ENCODE measurements around the gene TCAF1. TPM values are rescaled to one million over a fixed set of nuclear protein-coding genes. Genes with fewer than 3 reads are reported as not detected.

Gene TCAF1
- 10 to 100 TPM; 16.5 to 17.7 TPM for total RNA-seq

- intact Hi-C loops (cut with DNase I, micrococcal nuclease), result loop anchor here (1.0 to 10.0 kb wide), 6 partner anchors 27 to 521 kb away; partner anchors contain the start of genes OR2A14 (in 1 of the 2) and ZYX (in 1 of the 2)
- peaks cover 26% of the 10 kb centered on the region for H3K4me1 Mint-ChIP-seq
- peak within 1 kb of the TSS; percentile 91 for H3K27ac Mint-ChIP-seq
- H3K9me3 Mint-ChIP-seq (ENCODE audit: low read depth), result no peaks in the 10 kb centered on the region
- ChIA-PET POLR2A (interaction anchor here (0.6 to 1.4 kb wide), 3 partner anchors 9 to 30 kb away, joined by 5 to 7 read pairs (median 6); no protein-coding TSS in a partner anchor), CTCF (interaction anchor here (0.6 to 3.6 kb wide), 16 partner anchors 9 to 686 kb away, joined by 3 to 17 read pairs (median 4); no protein-coding TSS in a partner anchor)
- DNase-seq, result peak; percentile 95
- no peaks in the 10 kb centered on the region for H3K27me3 Mint-ChIP-seq
- ATAC-seq, result peak; percentile 95
- H3K36me3 Mint-ChIP-seq (ENCODE audit: low read depth), result no peaks in the 10 kb centered on the region
- peak within 1 kb of the TSS; percentile 88 for H3K4me3 Mint-ChIP-seq
Measured at GRCh38 chr7:143901668-143902331, at the start of gene TCAF1. TSS of gene TCAF1 (minus strand) at chr7:143902176. CDS start at chr7:143876608, 25,568 bp downstream.

DNA sequence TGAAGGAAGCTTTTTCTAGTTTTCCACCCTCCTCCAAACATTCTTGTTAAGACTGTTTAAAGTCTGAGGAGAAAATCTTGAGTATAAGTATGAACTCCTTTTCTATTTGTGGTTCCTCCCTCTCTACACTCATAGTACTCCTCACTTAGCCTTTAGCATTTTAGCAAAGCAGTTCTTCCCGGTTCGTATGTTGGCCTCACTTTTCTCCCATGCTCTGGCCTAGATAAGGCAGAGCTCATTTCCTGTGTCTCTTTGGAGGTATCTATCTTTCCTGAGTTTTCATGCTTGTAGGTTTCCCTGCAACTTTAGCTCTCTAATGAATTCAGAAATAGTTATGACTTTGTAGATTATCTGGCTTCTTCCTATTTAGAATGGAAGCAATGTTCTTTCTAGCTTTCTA lies 46.8 kb upstream of the TCAF1 start:
- Mint-ChIP-seq H3K36me3 (ENCODE audit: low read depth) (no peaks in the 10 kb centered on the region), H3K4me1 (no peaks in the 10 kb centered on the region), H3K27ac (no peak overlapping the region), H3K4me3 (no peak overlapping the region), H3K9me3 (ENCODE audit: low read depth) (no peaks in the 10 kb centered on the region), H3K27me3 (peaks cover 31% of the 10 kb centered on the region)
- DNase-seq, result no peak
- POLR2A ChIA-PET, result no interaction called here
- CTCF ChIA-PET, result interaction anchor here (1.1 kb wide), 1 partner anchor 47 kb away, joined by 3 read pairs; the partner anchor contains the start of gene TCAF1
- intact Hi-C loops (cut with DNase I, micrococcal nuclease), result loop anchor here in 1 of 2 experiments (1.0 kb wide), 1 partner anchor 15 kb away; no protein-coding TSS in a partner anchor
- no peak for ATAC-seq

- Mint-ChIP-seq H3K36me3 (ENCODE audit: low read depth) (no peaks in the 10 kb centered on the region), H3K9me3 (ENCODE audit: low read depth) (no peaks in the 10 kb centered on the region)
Measured at GRCh38 chr7:143947111-143947510, 45.1 kb upstream of the TCAF1 start.

DNA sequence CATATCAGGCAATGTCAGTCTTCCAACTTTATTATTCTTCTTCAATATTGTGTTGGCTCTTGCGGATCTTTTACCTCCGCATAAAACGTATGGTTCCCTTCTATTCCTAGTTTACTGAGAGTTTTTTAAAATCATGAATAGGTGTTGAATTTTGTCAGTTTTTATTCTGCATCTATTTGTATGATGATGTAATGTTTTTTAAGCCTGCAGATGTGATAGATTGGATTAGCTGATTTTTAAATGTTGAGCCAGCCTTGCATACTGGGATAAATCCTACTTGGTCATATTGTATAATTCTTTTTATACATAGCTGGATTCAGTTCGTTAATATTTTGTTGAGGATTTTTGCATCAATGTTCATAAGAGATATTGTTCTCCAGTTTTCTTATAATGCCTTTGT lies 43.4 kb upstream of the TCAF1 start:
- POLR2A ChIA-PET, result no interaction called here
- H3K27ac Mint-ChIP-seq, result no peak overlapping the region
- DNase-seq (no peak), ATAC-seq (no peak)
- H3K4me3 Mint-ChIP-seq, result no peak overlapping the region
- H3K36me3 Mint-ChIP-seq (ENCODE audit: low read depth), result no peaks in the 10 kb centered on the region
- H3K27me3 Mint-ChIP-seq, result peaks cover 36% of the 10 kb centered on the region
- no peaks in the 10 kb centered on the region for H3K4me1 Mint-ChIP-seq
- intact Hi-C loops (cut with DNase I, micrococcal nuclease), result no loop called here
- CTCF ChIA-PET, result no interaction called here
- H3K9me3 Mint-ChIP-seq (ENCODE audit: low read depth), result no peaks in the 10 kb centered on the region

More at GRCh38 chr7:143947111-143947510, 45.1 kb upstream of the TCAF1 start:
- no peak for ATAC-seq
- Mint-ChIP-seq H3K27ac (no peak overlapping the region), H3K27me3 (peaks cover 32% of the 10 kb centered on the region), H3K4me1 (no peaks in the 10 kb centered on the region), H3K4me3 (no peak overlapping the region)
- POLR2A ChIA-PET, result no interaction called here
- CTCF ChIA-PET, result interaction anchor here (0.6 kb wide), 1 partner anchor 13 kb away, joined by 3 read pairs; no protein-coding TSS in a partner anchor
- no peak for DNase-seq
- intact Hi-C loops (cut with DNase I, micrococcal nuclease), result no loop called here

DNA sequence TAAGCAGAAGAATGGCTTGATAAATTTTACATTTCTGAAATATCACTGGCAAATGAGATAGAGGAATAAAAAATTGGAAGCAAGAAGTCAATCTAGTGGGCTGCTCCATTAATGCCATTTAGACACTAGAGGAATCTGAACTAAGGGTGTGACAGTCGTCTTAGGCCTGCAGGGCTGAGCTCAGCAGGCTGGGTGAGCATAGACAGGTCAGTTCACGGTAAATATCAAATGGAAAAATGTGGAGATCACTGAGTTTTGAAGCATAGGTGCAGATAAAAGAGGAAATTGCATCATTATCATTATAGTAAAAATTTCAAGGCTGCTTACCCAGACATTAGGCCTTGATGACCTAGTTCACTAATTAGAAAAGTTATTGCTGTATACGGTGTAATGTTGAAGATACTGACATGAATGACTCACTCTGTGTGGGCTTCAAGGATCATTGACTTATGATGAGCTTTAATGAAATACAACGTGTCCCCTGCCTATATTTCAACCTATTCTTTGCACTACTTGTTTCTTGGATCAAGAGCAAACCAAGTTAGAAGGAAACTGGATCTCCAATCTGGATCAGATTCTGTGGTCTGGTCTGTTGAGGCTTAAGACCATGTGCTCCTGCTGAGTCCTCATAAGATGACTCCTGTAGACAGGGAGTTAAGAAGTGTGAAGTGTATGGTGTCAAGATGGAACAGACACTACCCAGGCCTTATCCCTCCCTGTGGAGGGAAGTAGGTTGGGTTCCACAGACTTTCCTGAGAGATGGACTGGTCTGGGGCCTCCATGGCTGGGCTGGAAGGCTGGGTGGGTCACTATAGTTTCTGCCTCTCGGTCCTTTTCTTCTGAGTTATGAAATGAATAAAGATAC lies 36.6 kb upstream of the TCAF1 start:
- DNase-seq (no peak), ATAC-seq (no peak)
- ChIA-PET POLR2A (no interaction called here), CTCF (no interaction called here)
- no peak overlapping the region for H3K4me3 Mint-ChIP-seq
- no peaks in the 10 kb centered on the region for H3K4me1 Mint-ChIP-seq
- H3K27me3 Mint-ChIP-seq, result peaks cover 16% of the 10 kb centered on the region
- intact Hi-C loops (cut with DNase I, micrococcal nuclease), result no loop called here
- no peak overlapping the region for H3K27ac Mint-ChIP-seq
- H3K9me3 Mint-ChIP-seq (ENCODE audit: low read depth), result no peaks in the 10 kb centered on the region
- H3K36me3 Mint-ChIP-seq (ENCODE audit: low read depth), result no peaks in the 10 kb centered on the region

- Mint-ChIP-seq H3K36me3 (ENCODE audit: low read depth) (peaks cover 3% of the 10 kb centered on the region), H3K27ac (no peak overlapping the region), H3K4me1 (no peaks in the 10 kb centered on the region), H3K4me3 (no peak overlapping the region), H3K27me3 (peaks cover 10% of the 10 kb centered on the region), H3K9me3 (ENCODE audit: low read depth) (peaks cover 5% of the 10 kb centered on the region)
- ChIA-PET POLR2A (no interaction called here), CTCF (no interaction called here)
- no peak for ATAC-seq
- intact Hi-C loops (cut with DNase I, micrococcal nuclease), result no loop called here
- DNase-seq, result no peak
Measured at GRCh38 chr7:143936087-143937009, 34.4 kb upstream of the TCAF1 start.

- Mint-ChIP-seq H3K9me3 (ENCODE audit: low read depth) (peaks cover 5% of the 10 kb centered on the region), H3K27me3 (peaks cover 12% of the 10 kb centered on the region), H3K4me1 (peaks cover 4% of the 10 kb centered on the region), H3K4me3 (no peak within 1 kb of the TSS), H3K36me3 (ENCODE audit: low read depth) (peaks cover 3% of the 10 kb centered on the region), H3K27ac (no peak within 1 kb of the TSS)
- ATAC-seq, result no peak
- no peak for DNase-seq
- ChIA-PET POLR2A (no interaction called here), CTCF (interaction anchor here (0.5 to 0.7 kb wide), 2 partner anchors 10 to 53 kb away, joined by 3 to 4 read pairs; no protein-coding TSS in a partner anchor)
- intact Hi-C loops (cut with DNase I, micrococcal nuclease), result no loop called here
Measured at GRCh38 chr7:143934526-143935325, 32.8 kb upstream of the TCAF1 start, which contains the start of gene OR2F2. TSS of gene OR2F2 (plus strand) at chr7:143935233. CDS start at chr7:143935233, 0 bp downstream.

DNA sequence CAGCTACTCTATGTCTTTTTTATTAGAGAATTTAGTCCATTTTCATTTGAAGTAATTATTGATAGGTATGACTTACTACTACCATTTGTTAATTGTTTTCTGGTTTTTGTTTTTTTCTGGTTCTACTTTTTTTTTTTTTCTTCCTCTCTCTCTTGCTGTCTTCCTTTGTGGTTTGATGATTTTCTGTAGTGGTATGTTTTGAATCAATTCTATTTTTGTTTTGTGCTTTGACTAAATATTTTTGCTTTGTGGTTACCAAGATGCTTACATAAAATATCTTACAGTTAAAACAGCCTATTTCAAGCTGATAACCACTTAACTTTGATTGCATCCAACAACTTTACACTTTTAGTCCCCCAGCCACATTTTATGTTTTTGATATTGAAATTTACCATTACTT lies 29.8 kb upstream of the TCAF1 start:
- no peak for DNase-seq
- peaks cover 3% of the 10 kb centered on the region for H3K36me3 Mint-ChIP-seq (ENCODE audit: low read depth)
- ChIA-PET CTCF (interaction anchor here (0.7 kb wide), 1 partner anchor 19 kb away, joined by 4 read pairs; no protein-coding TSS in a partner anchor), POLR2A (interaction anchor here (0.6 kb wide), 1 partner anchor 30 kb away, joined by 7 read pairs; the partner anchor contains the start of gene TCAF1)
- H3K4me1 Mint-ChIP-seq, result peaks cover 12% of the 10 kb centered on the region
- peaks cover 5% of the 10 kb centered on the region for H3K9me3 Mint-ChIP-seq (ENCODE audit: low read depth)
- intact Hi-C loops (cut with DNase I, micrococcal nuclease), result no loop called here
- H3K27ac Mint-ChIP-seq, result no peak overlapping the region
- no peak for ATAC-seq
- H3K27me3 Mint-ChIP-seq, result peaks cover 16% of the 10 kb centered on the region
- H3K4me3 Mint-ChIP-seq, result no peak overlapping the region

- H3K4me3 Mint-ChIP-seq, result no peak overlapping the region
- H3K27me3 Mint-ChIP-seq, result peaks cover 11% of the 10 kb centered on the region
- ChIA-PET POLR2A (interaction anchor here (1.2 kb wide), 1 partner anchor 27 kb away, joined by 5 read pairs; the partner anchor contains the start of gene TCAF1), CTCF (interaction anchor here (0.8 to 1.8 kb wide), 7 partner anchors 17 to 199 kb away, joined by 3 to 7 read pairs (median 3); partner anchors contain the start of gene TCAF1)
- peak; percentile 100 for ATAC-seq
- no peak overlapping the region for H3K27ac Mint-ChIP-seq
- peaks cover 5% of the 10 kb centered on the region for H3K9me3 Mint-ChIP-seq (ENCODE audit: low read depth)
- peaks cover 12% of the 10 kb centered on the region for H3K4me1 Mint-ChIP-seq
- peaks cover 3% of the 10 kb centered on the region for H3K36me3 Mint-ChIP-seq (ENCODE audit: low read depth)
- peak; percentile 38 for DNase-seq
- intact Hi-C loops (cut with DNase I, micrococcal nuclease), result loop anchor here (1.0 to 5.0 kb wide), 3 partner anchors 27 to 48 kb away; partner anchors contain the start of gene TCAF1 (in 2 of the 2)
Measured at GRCh38 chr7:143929224-143929920, 27.4 kb upstream of the TCAF1 start.

Data from activated CD4-positive, alpha-beta T cell treated with anti-CD3 and anti-CD28 coated beads for 36 hours (primary cell).